GM12878 (cell line): ENCODE results near the gene EVA1A. TPM values are rescaled to one million over a fixed set of nuclear protein-coding genes. Genes with fewer than 3 reads are reported as not detected.

ENCODE experiments used
- BRCA1 ChIP-seq: IDR thresholded peaks from 2 replicates; pipeline ENCODE4 v1.6.1; 2011; ENCODE audit warnings: low read depth, low read length, improper control_type of control experiment
- CTCF ChIP-seq, 3 experiments: IDR thresholded peaks in 2 of 3; conservative IDR thresholded peaks in 1 of 3; 2 replicates each; pipeline ENCODE4 v1.5.1; 2011; ENCODE audit warnings: low read depth in 3 of 3, low read length in 3 of 3, mild to moderate bottlenecking in 3 of 3, control low read depth in 2 of 3, moderate library complexity in 2 of 3, inconsistent platforms in 1 of 3, mixed read lengths in 1 of 3; ENCODE audit not compliant: control insufficient read depth in 2 of 3, insufficient read depth in 1 of 3; ENCODE audit errors: extremely low read depth in 1 of 3
- CUX1 ChIP-seq: IDR thresholded peaks from 2 replicates; pipeline ENCODE4 v1.6.1; 2012; ENCODE audit warnings: improper control_type of control experiment, low read depth, low read length; ENCODE audit not compliant: insufficient replicate concordance
- HDAC2 ChIP-seq: fragments of 200-600 bp; sonication (generic); IDR thresholded peaks from 2 replicates; pipeline ENCODE4 v1.6.1; 2017
- IKZF2 ChIP-seq, 2 experiments: fragments of 450-650 bp; IDR thresholded peaks; 2 replicates each; pipeline ENCODE4 v1.6.1; 2017; ENCODE audit warnings: mild to moderate bottlenecking in 2 of 2, moderate library complexity in 2 of 2
- MEF2B ChIP-seq: fragments of 450-650 bp; IDR thresholded peaks from 2 replicates; pipeline ENCODE4 v1.6.1; 2018; ENCODE audit warnings: mild to moderate bottlenecking, moderate library complexity; ENCODE audit not compliant: partially characterized antibody, poor library complexity, severe bottlenecking
- RBBP5 ChIP-seq: fragments of 200-600 bp; sonication (generic); conservative IDR thresholded peaks from 2 replicates; pipeline ENCODE4 v1.6.1; 2016
- SIX5 ChIP-seq: IDR thresholded peaks from 2 replicates; pipeline ENCODE4 v1.6.1; 2011; ENCODE audit warnings: mild to moderate bottlenecking, low read depth, low read length, moderate library complexity; ENCODE audit not compliant: severe bottlenecking
- SMARCA5 ChIP-seq: fragments of 450-650 bp; IDR thresholded peaks from 2 replicates; pipeline ENCODE4 v1.6.1; 2017; ENCODE audit warnings: mild to moderate bottlenecking
- TAF1 ChIP-seq: IDR thresholded peaks from 2 replicates; pipeline ENCODE4 v1.6.1; 2011; ENCODE audit warnings: mild to moderate bottlenecking, low read depth, low read length, borderline replicate concordance
- TBL1XR1 ChIP-seq: IDR thresholded peaks from 2 replicates; pipeline ENCODE4 v1.6.1; 2012; ENCODE audit warnings: low read depth, low read length, improper control_type of control experiment
- YY1 ChIP-seq: IDR thresholded peaks from 2 replicates; pipeline ENCODE4 v1.6.1; 2011; ENCODE audit warnings: low read depth, mild to moderate bottlenecking, low read length
- polyA plus RNA-seq, 11 experiments: library from polyadenylated mRNA; depleted of rRNA in 4 of 11; unstranded in 6 of 11; stranded (reverse) in 5 of 11; fragments of >200 nt; fragmentation: Nextera tagmentation in 4 of 11; fragmentation: Illumina TruSeq in 1 of 11; extraction: Ambion mirVana in 4 of 11; extraction: Trizol in 1 of 11; gene quantifications; 1 replicate in 1 of 11; 2 replicates in 10 of 11; pipeline versions ENCODE4 v1.2.1 to v1.2.3, GENCODE V29; 2011 to 2016; ENCODE audit warnings: inconsistent platforms in 2 of 11, missing spikeins in 2 of 11, low read depth in 1 of 11
- total RNA-seq, 4 experiments: library from RNA; depleted of rRNA in 3 of 4; stranded (reverse); fragments of >200 nt in 3 of 4; fragmentation: Illumina TruSeq in 1 of 4; extraction: Trizol in 1 of 4; gene quantifications; 2 replicates each; pipeline versions ENCODE4 v1.2.1 to v1.2.3, GENCODE V29; 2013 to 2021

EVA1A gene
- total and polyA plus RNA-seq, 10 of the 15 experiments (the other 5 are each of a cell fraction or from before 2014, with no cell fraction given): 0.13 to 1.0 (median 0.34) TPM; not detected in 5

GRCh38 chr2:75608684-75609333 lies 48.1 kb upstream of the EVA1A start (continued):
- TF ChIP-seq RBBP5 (no peak), MEF2B (peak; percentile 74), YY1 (peak; percentile 63), CUX1 (no peak), CTCF (IDR thresholded peaks at IDR 0.05 in 2 of 3, conservative IDR thresholded peaks at IDR 0.05 in 1 of 3; ENCODE audit: control insufficient read depth in 2 of 3, extremely low read depth in 1 of 3, insufficient read depth in 1 of 3, low read depth in 3 of 3, low read length in 3 of 3) (peak; percentile 96 to 98 (median 98)), BRCA1 (no peak), TAF1 (no peak), SMARCA5 (0 out of 2 replicates have a peak, but pooled peaks have one; percentile 51), TBL1XR1 (no peak), IKZF2 (IDR thresholded peaks at IDR 0.05) (peak; percentile 18 to 40; a peak in 1 of 4 replicates), SIX5 (no peak), HDAC2 (no peak)
- TF ChIP-seq, all 136 proteins: peak for 12
